NT2/D1 (cell line): Measurements from ENCODE around the gene KCNIP1.

ENCODE experiments used
- DNase-seq: peaks from one replicate; pipeline ENCODE4 v3.0.0-alpha.2; 2011; ENCODE audit warnings: low read depth, low spot score
- H3K27me3 ChIP-seq: 2 replicates; pipeline ENCODE4 v1.6.0; 2011; ENCODE audit warnings: mild to moderate bottlenecking; ENCODE audit not compliant: insufficient read length, insufficient read depth
- H3K36me3 ChIP-seq: 2 replicates; pipeline ENCODE4 v1.6.1; 2011; ENCODE audit warnings: mild to moderate bottlenecking, low read length, mixed read lengths; ENCODE audit not compliant: insufficient read depth, insufficient read length
- H3K4me1 ChIP-seq: 2 replicates; pipeline ENCODE4 v1.5.1; 2011; ENCODE audit not compliant: insufficient read depth, insufficient read length
- H3K4me3 ChIP-seq: 2 replicates; pipeline ENCODE4 v1.5.1; 2011; ENCODE audit warnings: low read depth; ENCODE audit not compliant: insufficient read length
- H3K9ac ChIP-seq: 2 replicates; pipeline ENCODE4 v1.6.0; 2011; ENCODE audit warnings: low read depth; ENCODE audit not compliant: insufficient read length
- H3K9me3 ChIP-seq: 2 replicates; pipeline ENCODE4 v1.5.1; 2011; ENCODE audit warnings: mild to moderate bottlenecking, low read length; ENCODE audit not compliant: insufficient read depth
- SUZ12 ChIP-seq: IDR thresholded peaks from 2 replicates; pipeline ENCODE4 v1.6.1; 2011; ENCODE audit not compliant: insufficient read length, insufficient read depth; ENCODE audit errors: extremely low read depth
- YY1 ChIP-seq: IDR thresholded peaks from 2 replicates; pipeline ENCODE4 v1.6.1; 2011; ENCODE audit not compliant: insufficient read length, insufficient read depth
- ZNF274 ChIP-seq: IDR thresholded peaks from 2 replicates; pipeline ENCODE4 v1.6.1; 2011; ENCODE audit warnings: mild to moderate bottlenecking, low read depth, low read length

KCNIP1 gene

DNA sequence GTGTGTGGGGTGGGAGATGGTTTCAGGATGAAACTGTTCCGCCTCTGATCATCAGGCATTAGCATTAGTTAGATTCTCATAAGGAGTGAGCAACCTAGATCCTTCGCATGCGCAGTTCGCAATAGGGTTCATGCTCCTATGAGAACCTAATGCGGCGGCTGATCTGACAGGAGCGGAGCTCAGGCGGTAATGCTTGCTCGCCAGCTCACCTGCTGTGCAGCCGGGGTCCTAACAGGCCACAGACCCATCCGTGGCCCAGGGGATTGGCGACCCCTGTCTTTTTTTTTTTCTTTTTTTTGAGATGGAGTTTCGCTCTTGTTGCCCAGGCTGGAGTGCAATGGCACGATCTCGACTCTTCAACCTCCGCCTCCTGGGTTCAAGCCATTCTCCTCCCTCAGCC is 119.1 kb downstream of the KCNIP1 start:
- Histone ChIP-seq H3K36me3 (no peaks in the 10 kb centered on the region), H3K9ac (no peak overlapping the region), H3K9me3 (no peaks in the 10 kb centered on the region), H3K4me3 (no peak overlapping the region), H3K4me1 (peaks cover 5% of the 10 kb centered on the region), H3K27me3 (peaks cover 34% of the 10 kb centered on the region)
- no peak for TF ChIP-seq YY1
- no peak for TF ChIP-seq ZNF274
- no peak for TF ChIP-seq SUZ12
- no peak for DNase-seq

DNA sequence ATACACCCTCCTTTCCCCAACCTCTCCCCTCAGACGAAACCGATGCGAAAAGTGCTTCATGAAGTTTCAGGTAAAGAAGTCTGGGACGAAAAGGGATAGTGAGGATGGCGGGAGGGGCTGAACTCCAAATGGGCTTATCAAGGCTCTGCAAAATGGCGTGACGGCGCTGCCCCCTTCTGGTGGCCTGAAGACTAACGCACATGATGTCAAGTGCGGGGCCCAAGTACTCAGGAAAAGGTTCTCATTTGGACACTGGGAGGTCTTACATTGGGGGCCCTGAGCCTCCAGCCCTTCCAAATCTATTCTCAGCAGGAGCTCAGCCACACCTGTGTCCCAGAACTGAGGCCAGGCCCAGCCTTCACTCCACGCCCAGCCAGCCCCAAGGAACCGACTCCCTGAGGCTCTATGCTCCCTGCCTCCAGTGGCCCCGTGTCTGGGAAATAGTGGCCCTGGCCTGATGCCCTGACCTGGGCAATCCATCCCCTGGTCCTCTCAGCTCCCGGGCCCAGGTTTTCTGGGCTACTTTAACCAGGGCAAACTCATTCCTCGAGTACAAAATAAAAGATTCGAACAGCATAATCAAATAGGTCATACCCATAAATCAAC is 119.9 kb downstream of the KCNIP1 start:
- no peak overlapping the region for H3K9ac ChIP-seq
- no peaks in the 10 kb centered on the region for H3K36me3 ChIP-seq
- peaks cover 31% of the 10 kb centered on the region for H3K27me3 ChIP-seq
- DNase-seq, result peak; percentile 59
- H3K4me1 ChIP-seq, result peaks cover 5% of the 10 kb centered on the region
- TF ChIP-seq ZNF274, result no peak
- no peak for TF ChIP-seq SUZ12
- TF ChIP-seq YY1, result no peak
- H3K9me3 ChIP-seq, result no peaks in the 10 kb centered on the region
- no peak overlapping the region for H3K4me3 ChIP-seq

DNA sequence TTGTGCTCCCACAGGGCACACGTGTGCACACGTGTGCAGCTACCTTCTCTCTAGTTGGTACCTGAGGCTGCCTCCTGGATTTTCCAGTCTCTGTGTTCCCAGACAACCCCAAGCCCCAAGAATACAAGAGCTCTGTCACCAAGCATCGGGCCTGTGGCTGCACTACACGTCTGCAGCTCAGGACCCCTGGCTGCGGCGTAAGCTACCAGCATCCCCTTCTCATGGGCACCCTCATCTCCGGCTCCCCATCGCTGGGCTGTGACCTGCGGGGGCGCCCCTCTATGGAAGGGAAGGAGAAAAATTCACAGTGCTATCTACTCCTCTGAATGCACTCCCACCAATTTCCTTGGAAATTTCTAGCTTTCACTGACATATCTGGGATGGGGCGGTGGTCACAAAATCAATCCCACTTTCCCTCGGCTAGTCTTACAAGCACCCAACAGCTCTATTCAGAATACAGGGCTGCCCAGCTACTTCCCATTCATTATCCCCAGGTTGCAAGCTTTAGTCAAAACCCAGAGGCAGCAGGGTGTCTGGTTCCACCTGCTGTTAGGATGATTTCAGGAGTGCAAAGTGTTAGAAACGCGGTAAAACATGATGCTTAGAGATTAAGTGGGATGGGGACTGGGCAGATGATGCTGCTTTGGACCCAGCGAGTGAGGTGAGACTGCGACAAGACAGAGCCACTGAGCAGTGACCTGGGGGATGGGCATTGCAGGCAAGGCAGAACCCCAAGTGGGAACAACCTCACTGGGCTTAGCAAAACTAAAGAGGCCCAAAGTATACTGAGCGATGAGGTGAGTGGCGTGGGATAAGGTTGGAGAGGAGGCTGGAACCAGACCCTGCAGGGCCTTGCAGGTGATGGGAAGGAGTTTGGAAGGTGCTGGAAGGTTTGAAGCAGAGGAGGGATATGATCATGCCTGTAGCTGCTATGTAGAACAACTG is 121.7 kb downstream of the KCNIP1 start:
- H3K9me3 ChIP-seq, result no peaks in the 10 kb centered on the region
- H3K4me3 ChIP-seq, result no peak overlapping the region
- no peak overlapping the region for H3K9ac ChIP-seq
- TF ChIP-seq YY1 (no peak), ZNF274 (no peak), SUZ12 (no peak)
- H3K27me3 ChIP-seq, result peaks cover 13% of the 10 kb centered on the region
- peaks cover 5% of the 10 kb centered on the region for H3K4me1 ChIP-seq
- no peaks in the 10 kb centered on the region for H3K36me3 ChIP-seq
- DNase-seq, result no peak

DNA sequence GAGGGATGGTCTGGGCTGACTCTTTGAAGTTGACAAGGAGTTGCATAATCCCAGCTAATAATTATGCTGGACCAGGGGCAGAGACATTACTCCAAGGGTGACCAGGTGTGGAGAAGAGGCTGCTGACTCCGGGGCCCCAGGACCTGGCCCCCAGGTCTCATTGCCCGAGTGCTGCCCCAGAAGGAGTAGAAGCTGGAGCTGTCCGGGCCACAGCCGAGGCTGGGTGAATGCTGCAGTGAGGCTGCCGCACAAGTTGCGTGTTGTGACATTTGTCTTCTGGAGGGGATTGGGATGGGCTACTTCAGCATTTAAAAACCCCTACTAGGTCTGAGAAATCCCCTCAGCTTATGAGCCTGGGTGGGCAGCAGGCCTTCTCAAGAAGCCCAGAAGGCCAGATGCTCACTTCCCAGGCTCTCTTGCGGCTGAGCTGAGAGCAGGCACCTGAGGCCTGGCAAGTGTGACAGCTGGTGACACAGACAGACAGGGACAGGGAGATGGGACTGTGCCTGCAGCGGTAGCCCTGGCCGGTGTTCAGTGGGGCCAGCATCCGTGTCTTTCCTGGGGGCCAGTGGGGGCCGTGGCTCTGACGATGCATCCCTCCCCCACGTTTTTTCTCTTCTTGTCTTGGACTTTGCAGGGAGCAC is 122.8 kb downstream of the KCNIP1 start:
- Histone ChIP-seq H3K27me3 (peaks cover 5% of the 10 kb centered on the region), H3K36me3 (no peaks in the 10 kb centered on the region), H3K9me3 (no peaks in the 10 kb centered on the region), H3K9ac (no peak overlapping the region), H3K4me1 (peaks cover 8% of the 10 kb centered on the region), H3K4me3 (no peak overlapping the region)
- no peak for TF ChIP-seq YY1
- no peak for TF ChIP-seq SUZ12
- no peak for TF ChIP-seq ZNF274
- no peak for DNase-seq

DNA sequence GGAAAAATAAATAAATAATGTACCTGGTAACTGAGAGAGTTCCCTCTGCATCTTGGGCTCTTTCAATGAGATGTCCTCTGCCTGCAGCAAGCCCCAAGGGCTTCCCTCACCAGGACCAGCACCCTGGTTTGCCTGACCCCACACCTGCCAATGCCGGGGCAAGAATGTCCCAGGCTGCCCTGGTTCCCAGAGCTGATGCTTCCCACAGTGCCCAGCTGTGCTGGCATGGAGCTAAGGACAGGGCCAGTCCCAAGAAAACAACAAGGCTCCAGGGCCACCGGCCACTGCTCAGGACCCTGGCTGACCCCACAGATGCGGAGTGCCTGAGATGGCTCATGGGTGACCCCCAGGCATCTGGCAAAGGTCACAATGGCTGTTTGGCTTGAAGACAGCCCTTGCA is 123.5 kb downstream of the KCNIP1 start:
- peaks cover 10% of the 10 kb centered on the region for H3K4me1 ChIP-seq
- no peak overlapping the region for H3K4me3 ChIP-seq
- H3K27me3 ChIP-seq, result peaks cover 5% of the 10 kb centered on the region
- no peak overlapping the region for H3K9ac ChIP-seq
- no peak for TF ChIP-seq YY1
- TF ChIP-seq ZNF274, result no peak
- TF ChIP-seq SUZ12, result no peak
- H3K9me3 ChIP-seq, result no peaks in the 10 kb centered on the region
- DNase-seq, result no peak
- H3K36me3 ChIP-seq, result no peaks in the 10 kb centered on the region

DNA sequence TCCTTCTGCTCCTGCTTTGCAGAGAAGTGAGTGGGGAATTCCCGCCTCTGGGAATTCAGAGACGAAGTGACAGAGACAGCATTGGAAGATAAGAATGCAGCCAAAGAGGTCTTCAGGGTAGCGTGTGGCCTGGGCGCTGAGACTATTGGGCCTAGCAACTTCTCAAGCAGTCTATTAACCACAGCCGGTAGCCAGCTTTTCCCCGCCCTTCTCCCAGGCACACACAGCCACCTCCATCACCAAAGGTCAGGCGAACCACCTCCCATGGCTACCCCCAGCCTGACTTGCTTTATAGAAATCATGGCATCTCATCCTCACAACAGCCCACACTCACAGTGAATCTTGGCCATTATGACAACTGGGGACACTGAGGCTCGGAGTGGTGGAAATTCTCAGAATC is 124.2 kb downstream of the KCNIP1 start:
- TF ChIP-seq SUZ12 (no peak), YY1 (no peak), ZNF274 (no peak)

More for the DNA sequence above, 124.2 kb downstream of the KCNIP1 start:
- no peaks in the 10 kb centered on the region for H3K36me3 ChIP-seq
- H3K9ac ChIP-seq, result no peak overlapping the region
- no peaks in the 10 kb centered on the region for H3K9me3 ChIP-seq
- no peaks in the 10 kb centered on the region for H3K27me3 ChIP-seq
- DNase-seq, result no peak
- H3K4me1 ChIP-seq, result peaks cover 10% of the 10 kb centered on the region
- H3K4me3 ChIP-seq, result no peak overlapping the region
